HCT116 (cell line): ENCODE results near the gene GNAI3.

Experiments used
- ATF3 ChIP-seq: IDR thresholded peaks from 2 replicates; pipeline ENCODE4 v1.6.1; 2012
- CTCF ChIP-seq, 3 experiments: fragments of 200-600 bp in 1 of 3; sonication (generic) in 1 of 3; IDR thresholded peaks in 2 of 3; conservative IDR thresholded peaks in 1 of 3; 2 replicates each; pipeline ENCODE4 v1.5.1; 2012 to 2017; ENCODE audit warnings: low read depth in 2 of 3, low read length in 2 of 3, antibody characterized with exemption in 1 of 3, borderline replicate concordance in 1 of 3, control low read depth in 1 of 3, mild to moderate bottlenecking in 1 of 3, mixed read lengths in 1 of 3, mixed run types in 1 of 3, moderate library complexity in 1 of 3; ENCODE audit not compliant: insufficient read depth in 1 of 3
- JUND ChIP-seq: IDR thresholded peaks from 2 replicates; pipeline ENCODE4 v1.6.1; 2012
- RAD21 ChIP-seq: IDR thresholded peaks from 2 replicates; pipeline ENCODE4 v1.6.1; 2012; ENCODE audit warnings: low read depth, mild to moderate bottlenecking
- TCF7L2 ChIP-seq: IDR thresholded peaks from 2 replicates; pipeline ENCODE4 v1.7.0; 2011; ENCODE audit warnings: borderline replicate concordance, inconsistent platforms; ENCODE audit not compliant: insufficient read depth, insufficient read length; ENCODE audit errors: extremely low read depth
- TF ChIP-seq, protein P1 (sequence below): IDR thresholded peaks from 2 replicates; pipeline ENCODE4 v1.6.1; 2011; ENCODE audit warnings: mild to moderate bottlenecking, low read length, moderate library complexity; ENCODE audit not compliant: insufficient replicate concordance; ENCODE audit errors: extremely low read depth

DNA sequence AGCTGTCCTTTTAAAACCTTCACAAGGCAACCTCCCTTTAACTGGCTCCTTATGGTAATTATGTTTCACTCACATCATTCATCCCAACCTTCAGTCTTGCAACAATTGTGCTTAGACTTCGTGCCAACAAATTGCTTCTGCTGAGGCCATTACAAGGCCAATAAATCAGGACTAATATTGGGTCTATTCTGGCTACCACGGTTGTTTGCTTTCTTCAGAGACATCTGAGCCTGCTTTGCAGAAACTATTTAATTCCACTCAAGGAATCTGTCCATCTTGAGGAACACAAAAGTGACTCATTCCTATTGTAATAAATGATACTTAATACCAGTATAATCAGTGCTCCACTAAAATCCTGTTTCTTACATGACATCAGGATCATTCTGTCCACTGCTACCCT lies 104.9 kb downstream of the GNAI3 start:
- TF ChIP-seq, protein P1, sequence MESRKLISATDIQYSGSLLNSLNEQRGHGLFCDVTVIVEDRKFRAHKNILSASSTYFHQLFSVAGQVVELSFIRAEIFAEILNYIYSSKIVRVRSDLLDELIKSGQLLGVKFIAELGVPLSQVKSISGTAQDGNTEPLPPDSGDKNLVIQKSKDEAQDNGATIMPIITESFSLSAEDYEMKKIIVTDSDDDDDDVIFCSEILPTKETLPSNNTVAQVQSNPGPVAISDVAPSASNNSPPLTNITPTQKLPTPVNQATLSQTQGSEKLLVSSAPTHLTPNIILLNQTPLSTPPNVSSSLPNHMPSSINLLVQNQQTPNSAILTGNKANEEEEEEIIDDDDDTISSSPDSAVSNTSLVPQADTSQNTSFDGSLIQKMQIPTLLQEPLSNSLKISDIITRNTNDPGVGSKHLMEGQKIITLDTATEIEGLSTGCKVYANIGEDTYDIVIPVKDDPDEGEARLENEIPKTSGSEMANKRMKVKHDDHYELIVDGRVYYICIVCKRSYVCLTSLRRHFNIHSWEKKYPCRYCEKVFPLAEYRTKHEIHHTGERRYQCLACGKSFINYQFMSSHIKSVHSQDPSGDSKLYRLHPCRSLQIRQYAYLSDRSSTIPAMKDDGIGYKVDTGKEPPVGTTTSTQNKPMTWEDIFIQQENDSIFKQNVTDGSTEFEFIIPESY, result no peak
- no peak for TF ChIP-seq ATF3
- TF ChIP-seq TCF7L2, result no peak
- TF ChIP-seq CTCF (IDR thresholded peaks at IDR 0.05 in 2 of 3, conservative IDR thresholded peaks at IDR 0.05 in 1 of 3; ENCODE audit: borderline replicate concordance in 1 of 3, insufficient read depth in 1 of 3, low read depth in 2 of 3, low read length in 2 of 3), result no peak
- TF ChIP-seq RAD21, result no peak
- TF ChIP-seq JUND, result no peak
